CD4-positive, alpha-beta T cell treated with Interleukin-17A for 1 hour (primary cell): ENCODE results near the gene FOXN3.
"Not testable (repeated sequence)": the region's sequence is repeated elsewhere in the genome, so short reads cannot be mapped to it uniquely, and the experiment has no call there.

Experiments used
- DNase-seq: peaks from one replicate; pipeline ENCODE4 v3.0.0-alpha.2; 2020

FOXN3 gene

DNA sequence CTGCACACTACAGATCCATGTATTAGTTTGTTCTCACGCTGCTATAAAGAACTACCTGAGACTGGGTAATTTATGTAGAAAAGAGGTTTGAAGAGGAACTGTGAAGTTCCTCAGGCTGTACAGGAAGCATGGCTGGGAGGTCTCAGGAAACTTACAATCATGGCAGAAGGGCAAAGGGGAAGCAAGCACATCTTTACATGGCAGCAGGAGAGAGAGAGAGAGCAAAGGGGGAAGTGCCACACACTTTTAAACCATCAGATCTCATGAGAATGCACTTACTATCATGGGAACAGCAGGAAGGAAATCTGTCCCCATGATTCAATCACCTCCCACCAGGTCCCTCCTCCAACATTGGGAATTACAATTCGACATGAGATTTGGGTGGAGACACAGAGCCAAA lies 265.3 kb downstream of the FOXN3 start:
- not testable (repeated sequence) for DNase-seq

GRCh38 chr14:89146274-89146673 lies 270.8 kb downstream of the FOXN3 start:
- DNase-seq: no peak

DNA sequence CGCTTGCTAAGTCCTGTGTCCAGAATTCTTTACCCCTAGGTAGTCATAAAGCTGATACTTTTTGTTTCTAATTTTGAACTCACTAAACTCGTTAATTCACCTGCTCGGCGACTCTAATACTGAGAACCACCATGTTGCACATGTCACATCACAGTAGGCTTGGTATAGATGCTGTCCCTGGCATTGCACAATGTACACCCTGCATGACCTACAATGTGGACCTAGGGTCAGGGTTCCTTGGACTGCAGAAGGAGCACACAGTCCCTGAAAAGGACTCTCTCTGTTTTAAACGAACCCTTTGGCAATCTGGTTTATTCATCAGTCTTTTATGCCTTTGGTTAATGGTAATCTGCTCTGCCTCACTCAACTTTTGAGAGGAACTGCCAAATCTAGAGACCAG lies 272.4 kb downstream of the FOXN3 start:
- no peak for DNase-seq

DNA sequence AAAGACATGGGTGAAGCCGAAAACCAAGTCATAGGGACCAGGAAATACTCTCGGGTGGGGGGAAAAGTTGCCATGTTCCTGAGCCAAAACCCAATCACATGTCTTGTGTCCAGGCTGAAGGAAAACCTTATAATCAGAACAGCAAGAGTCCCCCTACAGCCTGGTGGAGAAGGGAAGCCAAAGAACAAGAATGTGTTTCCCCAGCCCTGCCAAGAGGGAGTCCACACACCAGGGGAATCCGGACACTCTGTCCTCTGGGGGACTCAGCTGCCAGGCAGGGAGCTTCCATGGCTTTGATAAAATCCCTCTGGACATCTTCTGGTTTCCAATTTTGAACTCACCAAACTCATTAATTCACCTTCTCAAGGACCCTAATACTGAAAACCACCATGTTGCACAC lies 273.0 kb downstream of the FOXN3 start:
- no peak for DNase-seq

GRCh38 chr14:89143595-89143994 lies 273.4 kb downstream of the FOXN3 start:
- no peak for DNase-seq

DNA sequence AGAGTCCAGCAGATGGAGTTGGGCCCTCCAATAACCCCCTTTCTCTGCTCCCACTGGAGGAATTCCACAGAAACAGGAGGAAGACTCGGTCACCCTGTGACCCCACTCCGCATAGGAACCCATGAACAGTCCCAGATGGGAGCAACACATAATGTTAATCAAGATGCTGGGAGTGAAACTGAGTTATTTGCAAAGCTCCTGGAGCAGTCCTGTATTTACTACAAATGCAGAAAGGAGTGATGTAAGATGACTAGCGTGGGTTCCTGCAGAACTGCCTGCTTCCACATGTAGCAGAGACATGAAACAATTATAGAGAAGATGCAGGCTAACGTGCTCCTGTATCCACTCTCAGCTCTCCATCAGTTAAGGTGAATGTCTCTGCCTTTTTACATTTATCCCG lies 274.7 kb downstream of the FOXN3 start:
- DNase-seq: no peak

DNA sequence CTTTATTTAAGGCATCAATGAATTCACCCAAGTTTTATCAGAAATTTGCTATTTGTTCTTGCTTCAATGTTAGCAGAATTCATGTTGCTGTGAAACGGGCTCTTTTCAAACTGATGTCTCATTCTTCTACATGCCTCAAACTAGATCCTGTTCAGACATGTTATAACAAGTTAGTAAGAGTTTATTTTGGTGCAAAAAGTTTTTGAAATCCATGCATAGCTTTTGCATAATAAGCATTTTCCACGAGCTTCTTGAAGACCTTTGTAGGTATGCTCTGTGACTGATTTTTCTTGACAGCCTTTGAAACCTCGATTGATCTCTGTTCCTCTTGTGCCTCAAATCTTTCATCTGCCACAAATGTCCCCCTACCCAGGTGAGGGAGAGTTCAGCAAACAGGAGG lies 275.2 kb downstream of the FOXN3 start:
- DNase-seq: no peak

- DNase-seq: no peak
Measured at GRCh38 chr14:89140326-89140725, 276.7 kb downstream of the FOXN3 start.

GRCh38 chr14:89139404-89140247 lies 277.4 kb downstream of the FOXN3 start:
- DNase-seq: no peak

GRCh38 chr14:89138846-89139245 lies 278.2 kb downstream of the FOXN3 start:
- DNase-seq: no peak

GRCh38 chr14:89137526-89138163 lies 279.4 kb downstream of the FOXN3 start:
- no peak for DNase-seq

GRCh38 chr14:89136587-89136986 lies 280.4 kb downstream of the FOXN3 start:
- DNase-seq: no peak

- no peak for DNase-seq
Measured at GRCh38 chr14:89134640-89135039, 282.4 kb downstream of the FOXN3 start.

GRCh38 chr14:89131004-89131750 lies 285.9 kb downstream of the FOXN3 start:
- no peak for DNase-seq

DNA sequence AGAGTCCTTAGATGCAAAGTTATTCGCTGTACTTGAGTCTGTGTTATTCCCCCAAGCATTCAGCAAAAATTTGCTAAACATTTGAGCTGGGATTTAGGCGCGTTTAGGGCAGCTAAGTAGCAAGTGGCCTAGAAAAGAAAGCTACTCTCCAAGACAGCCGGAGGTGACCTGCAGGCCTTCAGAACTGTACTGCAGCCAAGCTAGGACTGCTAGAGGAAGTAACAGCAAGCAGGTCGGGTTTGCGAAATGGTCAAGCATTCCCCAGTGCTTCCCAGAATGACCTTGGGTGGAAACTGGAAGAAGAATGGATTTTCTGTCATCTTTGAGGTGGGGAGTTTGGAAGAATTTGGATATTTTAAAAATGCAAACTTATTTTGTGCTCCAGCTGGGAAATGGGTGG lies 287.5 kb downstream of the FOXN3 start:
- no peak for DNase-seq

DNA sequence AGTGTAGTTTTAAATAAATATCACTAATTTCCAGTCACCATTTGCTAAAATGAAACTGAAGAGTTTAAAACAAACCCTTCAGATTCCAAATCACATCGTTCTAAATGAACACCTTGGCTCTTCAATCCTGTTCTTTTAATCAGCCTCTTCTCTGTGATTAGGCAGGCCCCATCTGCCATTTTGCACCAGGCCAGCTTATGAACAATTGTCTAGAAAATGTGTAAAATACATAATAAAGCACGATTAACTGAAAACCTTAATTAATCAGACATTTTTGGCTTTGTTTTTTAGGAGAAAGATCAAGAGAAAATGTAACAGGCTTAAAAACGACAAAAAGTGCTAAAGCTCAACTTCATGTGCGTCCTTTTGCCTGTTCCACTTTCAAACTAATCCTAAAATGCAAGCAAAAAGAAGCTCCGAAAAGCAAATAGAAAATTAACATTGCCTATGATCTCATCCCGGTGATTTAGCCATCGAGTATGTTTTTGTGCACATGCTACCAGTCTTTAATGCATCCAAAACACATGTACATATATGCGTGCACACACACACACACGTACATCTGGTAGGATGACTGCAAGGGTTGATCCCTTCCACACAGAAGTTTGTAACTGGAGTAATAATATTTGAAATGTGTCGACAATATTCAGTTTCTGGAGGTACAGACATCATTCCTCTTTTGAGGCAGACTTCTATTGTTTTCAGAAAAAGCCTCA lies 288.6 kb downstream of the FOXN3 start:
- DNase-seq: no peak

DNA sequence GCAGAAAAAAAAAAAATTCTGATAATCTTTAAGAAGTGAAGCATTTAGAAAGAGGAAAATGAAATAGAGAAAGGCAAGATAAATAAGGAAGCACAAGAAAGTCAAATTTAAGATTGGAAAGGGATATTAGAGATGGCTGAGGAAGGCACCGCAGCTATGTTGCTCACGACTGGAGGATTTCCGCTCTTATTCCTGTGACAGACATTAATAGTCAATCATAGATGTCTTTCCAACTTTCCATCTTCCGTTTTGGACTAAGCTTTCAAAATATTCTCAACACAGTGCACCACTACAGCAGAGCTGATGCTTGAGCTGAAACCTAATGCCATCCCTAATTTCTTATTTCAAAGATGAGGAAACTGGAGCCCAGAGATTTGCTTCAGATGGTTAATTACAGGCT lies 290.6 kb downstream of the FOXN3 start:
- DNase-seq: no peak

- DNase-seq: no peak
Measured at GRCh38 chr14:89125216-89125615, 291.8 kb downstream of the FOXN3 start.

DNA sequence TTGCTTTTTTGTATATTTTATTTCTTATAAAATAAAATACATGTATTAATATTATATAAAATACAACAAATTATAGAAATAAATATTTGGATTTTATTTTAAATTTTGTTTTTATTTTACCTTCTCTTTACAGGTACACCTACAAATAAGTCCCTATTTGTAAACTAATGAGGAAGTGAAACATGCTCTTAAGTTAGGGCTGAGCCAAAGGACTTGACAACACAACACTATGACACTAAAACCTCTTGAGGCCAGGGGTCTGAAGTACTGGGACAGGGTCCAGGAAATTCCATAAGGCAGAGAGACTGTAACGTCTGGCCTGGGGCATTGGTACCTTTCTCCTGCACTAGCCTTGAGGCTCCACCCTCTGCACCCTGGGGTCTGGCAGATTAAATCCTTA lies 293.2 kb downstream of the FOXN3 start:
- DNase-seq: no peak

DNA sequence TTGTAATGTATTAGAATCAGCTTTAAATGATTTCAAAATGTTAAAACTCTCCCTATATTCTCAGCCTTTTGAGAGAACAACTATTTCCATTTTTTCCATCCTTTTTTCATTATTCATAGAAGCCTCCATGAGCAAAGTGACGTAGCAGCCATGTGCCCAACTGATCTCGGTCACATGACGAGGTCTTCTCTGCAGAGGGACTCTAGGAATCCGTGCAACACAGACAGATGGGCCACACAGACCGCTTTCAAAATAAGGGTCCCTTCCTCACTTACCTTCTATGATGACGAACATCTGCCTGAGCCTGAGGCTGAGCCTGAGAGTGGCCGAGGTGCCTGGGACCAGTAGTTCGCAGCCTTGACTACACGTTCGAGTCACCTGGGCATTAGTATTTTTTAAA lies 293.8 kb downstream of the FOXN3 start:
- DNase-seq: no peak

DNA sequence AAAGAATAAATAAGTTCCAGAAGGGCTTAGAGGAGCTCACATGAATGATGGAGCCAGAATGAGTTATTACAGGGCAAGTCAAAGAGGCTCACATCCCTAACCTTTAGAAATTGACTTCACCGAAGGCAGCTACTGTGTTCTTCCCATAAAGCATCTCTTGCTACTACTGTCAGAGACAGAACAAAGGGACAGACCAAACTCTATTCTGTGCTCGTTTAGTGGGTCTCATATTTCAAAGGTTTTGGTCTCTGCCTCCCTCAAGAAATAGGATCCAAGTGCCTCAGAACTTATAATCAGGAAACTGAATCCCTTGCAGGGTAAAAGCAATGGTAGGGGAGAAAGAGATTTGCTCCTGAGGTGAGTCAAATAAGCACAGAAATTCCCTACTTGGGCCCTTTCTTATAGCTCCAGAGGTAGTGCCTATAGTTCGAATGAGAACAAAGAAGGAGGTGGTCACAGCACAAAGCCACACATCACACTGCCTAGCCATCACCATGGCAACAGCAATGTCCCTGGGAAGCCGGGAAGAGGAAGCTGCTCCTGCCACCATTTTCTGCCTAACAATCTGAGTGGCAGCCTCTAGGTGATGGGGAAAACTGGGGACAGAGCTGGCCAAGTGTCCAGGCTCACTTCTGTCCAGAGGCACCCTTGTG lies 294.9 kb downstream of the FOXN3 start:
- DNase-seq: no peak

DNA sequence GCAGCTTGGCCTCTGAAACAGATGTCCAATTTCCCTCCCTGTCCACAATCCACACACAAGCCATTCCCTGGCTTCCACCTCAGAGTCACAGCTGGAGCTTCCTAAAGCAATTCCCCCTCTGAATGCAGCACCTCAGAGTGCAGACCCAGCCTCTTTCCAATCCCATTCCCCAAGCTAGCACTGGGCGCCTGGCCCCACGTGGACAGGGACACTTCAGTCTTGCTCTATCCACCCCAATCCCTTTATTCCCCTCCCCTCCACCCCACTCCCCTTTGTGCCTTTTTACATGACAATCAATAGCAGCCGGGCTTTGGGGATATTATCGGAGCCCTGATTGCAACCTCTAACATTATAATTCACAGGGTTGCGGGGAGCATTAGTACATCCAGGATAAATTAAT lies 300.0 kb downstream of the FOXN3 start:
- no peak for DNase-seq

DNA sequence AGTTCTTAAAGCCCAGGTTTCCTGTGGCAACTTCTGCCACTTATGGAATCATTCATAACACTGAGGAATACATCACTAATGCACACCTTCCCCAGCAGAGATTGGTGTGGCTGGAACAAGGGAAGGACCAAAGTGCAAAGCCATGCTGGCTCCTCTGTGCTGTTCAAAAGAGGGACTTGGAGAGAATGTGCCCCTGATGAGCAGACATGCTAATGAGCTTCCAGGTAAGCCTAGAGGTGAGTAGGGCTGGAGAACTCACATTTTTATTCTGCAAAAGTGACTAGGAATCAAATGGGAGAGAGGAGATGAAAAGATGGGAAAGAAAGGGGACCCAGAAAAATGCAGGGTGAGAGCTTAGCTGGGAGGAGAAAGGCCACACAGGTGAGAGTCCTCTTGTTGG lies 302.9 kb downstream of the FOXN3 start:
- DNase-seq: no peak
